KBM-7 (cell line): ENCODE data around the gene OGFR.

Experiments used
- DNase-seq: peaks from one replicate; pipeline ENCODE4 v3.0.0-alpha.2; 2015
- in situ Hi-C: fragments of 300-500 bp; cut with MboI; formaldehyde crosslinking; loops from 2 replicates; pipeline ENCODE4 v1.14.3; 2020; ENCODE audit warnings: low sequenced_read_pairs, low pct_unique_long_range_greater_than_20kb, mixed read lengths

The OGFR gene

DNA sequence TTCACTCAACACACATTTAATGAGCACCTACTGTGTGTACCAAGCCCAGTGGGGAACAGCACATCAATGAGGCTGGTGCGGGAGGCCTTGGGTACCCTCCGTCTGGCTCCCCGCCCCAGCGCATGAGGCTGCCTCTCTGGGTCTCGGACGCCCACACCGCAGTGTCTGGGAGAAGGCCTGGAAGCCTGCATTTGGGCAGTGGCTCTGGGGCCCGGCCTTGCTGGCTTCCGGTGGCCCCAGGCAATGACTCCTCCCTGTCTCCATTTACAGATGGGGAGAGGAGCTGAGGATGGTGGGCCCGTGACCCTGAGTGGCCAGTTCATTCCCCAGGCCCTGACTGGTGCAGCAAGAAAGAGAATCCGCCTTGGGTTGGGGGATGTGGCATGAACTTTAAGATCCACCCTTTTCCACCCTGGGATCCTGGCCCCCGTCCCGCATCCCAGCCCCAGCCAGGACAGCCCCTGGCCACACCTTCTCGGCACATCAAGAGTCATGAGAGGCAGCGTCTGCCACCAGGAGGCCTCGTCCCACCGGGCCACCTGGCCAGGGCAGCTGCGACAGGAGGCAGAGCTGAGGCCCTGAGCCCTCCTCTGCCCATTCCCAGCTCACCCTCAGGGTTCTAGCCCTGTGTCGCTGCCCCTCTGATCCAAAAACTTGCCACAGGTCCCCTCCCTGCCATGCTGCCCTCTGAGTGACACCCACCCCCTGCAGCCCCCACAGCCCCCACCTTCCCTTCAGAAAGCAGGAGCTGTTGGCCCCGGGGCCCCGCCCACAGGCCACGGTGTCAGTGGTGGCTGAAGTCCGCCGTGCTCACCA is 25.8 kb upstream of the OGFR start:
- DNase-seq = no peak
- in situ Hi-C loops = no loop called here

- in situ Hi-C loops = no loop called here
- DNase-seq = no peak
Measured at GRCh38 chr20:62779417-62779685, 25.3 kb upstream of the OGFR start.

- in situ Hi-C loops = no loop called here
- no peak for DNase-seq
Measured at GRCh38 chr20:62780204-62780603, 24.4 kb upstream of the OGFR start.

DNA sequence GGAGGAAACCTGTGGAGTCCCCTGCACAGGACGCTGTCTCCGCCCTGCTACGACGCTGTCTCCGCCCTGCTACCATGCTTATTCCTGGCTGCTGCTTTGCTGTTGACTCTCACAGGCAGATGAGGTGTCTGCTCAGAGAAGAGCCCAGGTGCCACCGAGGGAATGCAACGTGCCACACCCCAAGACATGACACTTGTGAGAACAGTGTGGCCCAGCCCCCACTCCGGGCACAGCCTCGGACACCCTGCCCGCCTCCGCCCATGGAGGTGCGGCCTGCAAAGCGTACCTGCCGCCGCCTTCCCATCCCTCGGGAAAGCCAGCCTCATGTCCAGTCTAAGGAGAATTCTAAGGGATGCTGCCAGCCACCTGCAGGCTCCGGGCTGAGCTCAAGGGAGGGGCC is 23.9 kb upstream of the OGFR start:
- in situ Hi-C loops = no loop called here
- DNase-seq = no peak

- DNase-seq = no peak
- in situ Hi-C loops = no loop called here
Measured at GRCh38 chr20:62782149-62782892, 22.3 kb upstream of the OGFR start.

GRCh38 chr20:62782893-62783278 is 21.7 kb upstream of the OGFR start:
- no peak for DNase-seq
- in situ Hi-C loops = no loop called here

DNA sequence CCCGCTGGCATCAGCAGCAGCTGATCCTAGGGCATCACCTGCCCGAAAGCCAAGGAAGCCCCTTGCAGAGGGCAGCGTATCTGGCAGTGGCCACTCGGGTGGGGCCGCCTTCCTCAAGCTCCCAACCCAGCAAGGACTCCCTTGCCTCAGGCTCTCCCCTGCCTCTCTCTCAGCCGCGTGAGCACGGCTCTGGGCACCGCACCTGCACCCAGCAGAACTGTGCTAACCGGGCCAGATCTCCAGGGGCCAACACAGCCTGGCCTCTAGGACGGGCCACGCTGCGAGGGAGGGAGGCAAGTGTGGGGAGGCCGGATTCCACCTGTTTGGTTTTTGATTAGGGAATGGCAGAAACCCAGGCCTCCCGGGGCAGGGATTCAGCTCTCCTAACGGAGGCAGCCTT is 20.1 kb upstream of the OGFR start:
- in situ Hi-C loops = no loop called here
- no peak for DNase-seq

DNA sequence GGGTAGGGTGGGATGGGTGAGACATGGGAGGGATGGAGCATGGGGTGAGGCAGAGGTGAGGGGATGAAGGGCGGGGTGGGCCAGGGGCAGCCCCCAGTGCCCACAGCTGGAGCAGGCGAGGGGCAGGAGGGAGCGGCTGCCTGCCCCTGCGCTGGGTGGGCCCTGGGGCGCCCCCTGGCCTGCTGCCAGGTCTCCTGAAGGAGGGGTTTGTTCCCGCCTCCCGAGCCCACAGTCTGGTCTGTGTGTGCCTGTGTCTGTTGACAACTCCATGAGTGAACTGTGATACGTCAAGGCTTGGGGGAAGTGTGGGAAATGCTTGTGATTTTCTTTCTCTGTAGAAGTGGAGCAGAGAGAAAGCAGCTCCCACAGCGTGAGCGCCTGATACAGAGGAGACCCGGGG is 19.2 kb upstream of the OGFR start:
- no peak for DNase-seq
- in situ Hi-C loops = no loop called here

GRCh38 chr20:62786157-62786556 is 18.5 kb upstream of the OGFR start:
- DNase-seq = no peak
- in situ Hi-C loops = no loop called here

DNA sequence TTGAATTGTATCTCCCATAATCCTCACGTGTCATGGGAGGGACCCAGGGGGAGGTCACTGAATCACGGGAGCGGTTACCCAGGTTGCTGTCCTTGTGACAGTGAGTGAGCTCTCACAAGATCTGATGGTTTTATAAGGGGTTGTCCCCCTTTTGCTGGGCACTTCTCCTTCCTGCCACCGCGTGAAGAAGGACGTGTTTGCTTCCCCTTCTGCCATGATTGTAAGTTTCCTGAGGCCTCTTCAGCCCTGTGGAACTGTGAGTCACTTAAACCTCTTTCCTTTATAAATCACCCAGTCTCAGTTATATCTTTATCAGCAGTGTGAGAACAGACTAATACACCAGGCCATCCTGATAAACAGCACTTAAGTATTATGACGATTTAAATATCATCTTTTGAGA is 17.3 kb upstream of the OGFR start:
- in situ Hi-C loops = no loop called here
- DNase-seq = peak; percentile 55

GRCh38 chr20:62787866-62788265 is 16.8 kb upstream of the OGFR start:
- DNase-seq = peak; percentile 41
- in situ Hi-C loops = no loop called here

GRCh38 chr20:62788607-62789006 is 16.0 kb upstream of the OGFR start:
- DNase-seq = no peak
- in situ Hi-C loops = no loop called here

GRCh38 chr20:62790075-62790474 is 14.6 kb upstream of the OGFR start:
- DNase-seq = no peak
- in situ Hi-C loops = no loop called here

GRCh38 chr20:62791301-62792181 is 13.1 kb upstream of the OGFR start:
- in situ Hi-C loops = no loop called here
- peak; percentile 95 for DNase-seq

GRCh38 chr20:62792182-62792939 is 12.3 kb upstream of the OGFR start:
- in situ Hi-C loops = no loop called here
- no peak for DNase-seq

DNA sequence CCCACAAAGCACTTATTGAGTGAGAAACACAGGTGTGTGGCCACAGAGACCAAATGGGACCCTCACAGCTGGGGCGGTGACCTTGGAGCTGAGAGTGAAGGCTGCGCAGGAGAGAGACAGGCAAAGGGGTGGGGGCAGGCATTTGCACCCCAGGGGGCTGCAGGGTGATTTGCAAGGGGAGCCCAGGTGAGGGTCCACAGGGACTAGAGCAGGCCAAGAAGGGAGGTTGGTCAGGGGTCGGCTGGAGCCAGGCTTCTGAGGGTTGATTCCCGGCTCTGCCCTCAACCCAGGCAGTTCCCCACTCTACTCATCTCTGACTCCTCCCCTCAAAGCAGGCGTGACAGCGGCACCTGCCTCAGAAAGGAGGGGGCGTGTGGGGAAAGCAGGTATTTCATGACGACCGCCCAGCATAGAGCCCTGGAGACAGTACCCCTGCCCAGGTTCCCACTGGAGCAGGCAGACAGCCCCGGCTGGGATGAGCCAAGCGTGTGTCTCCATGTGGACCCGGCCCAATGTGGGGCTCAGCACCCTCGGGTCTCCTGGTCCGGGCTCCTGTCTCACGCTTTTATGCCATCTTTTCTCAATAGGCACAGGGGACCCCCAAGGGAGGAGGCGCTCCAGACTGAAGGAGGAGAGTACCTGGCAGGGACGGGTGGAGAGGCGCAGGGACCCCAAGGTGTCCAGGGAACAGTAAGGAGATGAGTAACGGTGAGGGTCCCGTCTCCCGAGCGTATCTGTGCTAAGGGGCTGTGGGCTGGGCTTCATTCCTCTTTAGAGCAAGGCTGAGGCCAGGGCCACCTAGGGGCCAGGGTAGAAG is 11.5 kb upstream of the OGFR start:
- DNase-seq = no peak
- in situ Hi-C loops = no loop called here

DNA sequence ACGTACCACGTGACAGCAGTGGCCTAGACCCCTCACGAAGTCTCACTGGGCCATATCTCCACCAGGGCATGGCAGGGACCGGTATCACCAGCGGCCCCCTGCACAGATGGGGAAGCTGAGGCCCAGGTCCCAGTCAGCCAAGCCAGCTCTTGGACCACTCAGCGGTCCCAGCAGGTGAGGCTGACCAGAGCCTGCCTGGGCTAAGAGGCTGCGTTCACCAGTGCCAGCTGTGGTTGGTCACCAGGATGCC is 11.0 kb upstream of the OGFR start:
- in situ Hi-C loops = no loop called here
- no peak for DNase-seq

DNA sequence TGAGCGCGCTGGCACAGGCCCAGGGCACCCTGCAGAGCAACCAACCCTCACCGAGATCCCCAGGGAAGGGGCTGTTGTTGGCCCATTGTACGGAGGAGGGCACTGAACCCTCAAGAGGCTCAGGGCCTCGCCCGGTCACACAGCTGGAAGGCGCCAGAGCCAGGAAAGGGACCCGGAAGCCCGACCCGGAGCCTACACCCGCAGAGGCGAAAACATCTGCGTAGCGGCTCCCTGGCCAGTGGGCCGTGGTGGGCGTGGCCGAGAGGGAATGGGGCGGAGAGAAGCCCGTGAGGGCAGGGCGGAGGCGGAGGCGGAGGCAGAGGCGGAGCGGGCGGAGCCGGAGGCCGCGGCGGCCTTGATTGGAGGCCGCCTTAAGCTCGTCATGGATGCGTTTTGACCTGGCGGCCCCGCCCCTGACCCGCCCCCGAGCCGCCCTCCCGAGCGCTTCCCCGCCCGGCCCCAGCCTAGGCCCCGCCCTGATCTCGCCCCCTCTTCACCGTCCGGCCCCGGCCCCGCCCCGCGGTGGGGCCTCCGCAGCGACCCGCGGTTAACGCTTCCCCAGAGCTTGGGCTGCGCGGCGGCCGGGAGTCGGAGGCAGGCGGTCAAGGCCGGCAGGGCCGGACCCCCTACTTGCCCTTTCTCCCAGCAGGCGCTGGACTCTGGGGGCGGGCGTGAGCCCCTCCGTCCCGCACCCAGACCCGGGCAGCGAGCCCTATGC is 10.5 kb upstream of the OGFR start:
- in situ Hi-C loops = no loop called here

More for the DNA sequence above, 10.5 kb upstream of the OGFR start:
- peak; percentile 98 for DNase-seq
